ENCODE data around the gene CRACR2A.

DNA sequence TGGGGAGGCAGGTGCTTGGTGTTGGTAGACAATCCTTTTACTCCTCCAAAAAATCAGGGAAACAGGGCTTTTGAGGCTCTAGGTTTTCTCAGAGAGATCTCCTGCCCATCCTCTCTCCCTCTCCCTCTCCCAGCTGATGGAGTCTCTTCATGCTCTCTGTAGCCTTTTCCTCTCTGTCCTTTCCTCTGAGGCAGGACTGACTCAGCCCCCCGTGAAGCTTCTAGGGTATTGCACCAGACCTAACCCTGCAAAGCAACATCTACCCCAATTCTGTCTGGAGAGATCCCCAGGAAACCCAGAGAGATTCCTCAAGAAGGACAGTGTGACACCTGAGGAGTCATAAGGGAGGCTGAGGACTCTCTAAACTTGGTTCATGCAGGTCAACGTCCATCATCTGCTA lies 66.4 kb downstream of the CRACR2A start:
- TF ChIP-seq SUZ12 (IDR thresholded peaks at IDR 0.05): no peak
- TF ChIP-seq BHLHE40 (IDR thresholded peaks at IDR 0.05; ENCODE audit: borderline replicate concordance): no peak
- no peak for TF ChIP-seq ZNF384 (IDR thresholded peaks at IDR 0.05)

Measured in HEK293T (cell line).